Glutamatergic neuron (in vitro differentiated cells): ENCODE results near the gene DDI2. TPM values are rescaled to one million over a fixed set of nuclear protein-coding genes. Genes with fewer than 3 reads are reported as not detected.
A peak's percentile ranks its signal among the peaks of the same experiment; 100 is the strongest.

Experiments used
- DNase-seq: peaks from one replicate; pipeline ENCODE4 v3.0.0; 2022
- H3K27ac Mint-ChIP-seq: one replicate; pipeline ENCODE4 v1.8.0; 2020; ENCODE audit warnings: mild to moderate bottlenecking, mixed read lengths, inconsistent platforms; ENCODE audit not compliant: unreplicated experiment
- H3K27me3 Mint-ChIP-seq: one replicate; pipeline ENCODE4 v1.8.0; 2020; ENCODE audit warnings: mild to moderate bottlenecking, moderate library complexity, mixed read lengths, inconsistent platforms; ENCODE audit not compliant: unreplicated experiment
- H3K36me3 Mint-ChIP-seq: one replicate; pipeline ENCODE4 v1.8.0; 2020; ENCODE audit warnings: mild to moderate bottlenecking, mixed read lengths, inconsistent platforms; ENCODE audit not compliant: unreplicated experiment
- H3K4me1 Mint-ChIP-seq: one replicate; pipeline ENCODE4 v1.8.0; 2020; ENCODE audit warnings: mild to moderate bottlenecking, low read depth, mixed read lengths, inconsistent platforms; ENCODE audit not compliant: unreplicated experiment
- H3K4me3 Mint-ChIP-seq: one replicate; pipeline ENCODE4 v1.8.0; 2020; ENCODE audit warnings: mild to moderate bottlenecking, mixed read lengths, inconsistent platforms; ENCODE audit not compliant: unreplicated experiment
- H3K9me3 Mint-ChIP-seq: one replicate; pipeline ENCODE4 v1.8.0; 2020; ENCODE audit warnings: mild to moderate bottlenecking, moderate library complexity, mixed read lengths, inconsistent platforms; ENCODE audit not compliant: unreplicated experiment
- CTCF ChIP-seq: fragments of 200-600 bp; sonication (generic); IDR thresholded peaks from one replicate; pipeline ENCODE4 v1.5.0; 2021; ENCODE audit not compliant: partially characterized antibody, unreplicated experiment
- total RNA-seq: library from RNA; stranded (reverse); fragmentation: NEBNext Ultra II Directional; extraction: Animal tissue kit (Norgen Biotek cat#: 25700); gene quantifications from one replicate; pipeline ENCODE4 v1.2.1, GENCODE V29; 2021; ENCODE audit not compliant: unreplicated experiment

The DDI2 gene
- total RNA-seq, 1 donor from 2014 or later, result 29.6 TPM

DNA sequence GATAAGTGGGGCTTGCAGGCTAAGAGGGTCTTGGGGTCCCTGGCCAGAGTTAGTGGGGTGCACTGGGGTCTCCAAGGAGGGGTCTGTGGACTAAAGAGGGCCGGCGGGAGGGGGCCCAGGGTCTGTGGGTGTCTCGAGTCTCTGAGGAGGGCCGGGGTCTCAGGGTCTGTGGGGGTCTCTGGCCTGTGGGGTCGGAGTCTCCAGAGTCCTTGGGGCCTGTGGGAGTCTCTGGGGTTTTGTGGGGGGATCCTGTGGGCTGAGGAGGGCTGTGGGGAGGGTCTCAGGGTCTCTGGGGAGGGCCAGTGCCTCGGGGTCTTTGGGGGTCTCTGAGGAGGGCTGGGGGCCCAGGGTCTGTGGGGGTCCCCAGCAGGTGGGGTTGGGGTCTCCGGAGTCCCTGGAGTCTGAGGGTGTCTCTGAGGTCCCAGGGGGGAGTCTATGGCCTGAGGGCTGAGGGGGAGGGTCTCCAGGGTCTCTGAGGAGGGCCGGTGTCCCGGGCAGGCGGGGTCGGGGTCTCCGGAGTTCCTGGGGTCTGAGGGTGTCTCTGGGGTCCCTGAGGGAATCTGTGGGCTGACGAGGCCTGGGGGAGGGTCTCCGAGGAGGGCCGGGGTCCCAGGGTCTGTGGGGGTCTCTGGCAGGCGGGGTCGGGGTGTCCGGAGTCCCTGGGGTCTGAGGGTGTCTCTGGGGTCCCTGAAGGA, 66.2 kb downstream of the DDI2 start:
- Mint-ChIP-seq H3K27ac (peak overlapping the region; percentile 17), H3K9me3 (peaks cover 4% of the 10 kb centered on the region), H3K4me1 (peaks cover 11% of the 10 kb centered on the region), H3K36me3 (no peaks in the 10 kb centered on the region), H3K4me3 (peak overlapping the region; percentile 79), H3K27me3 (peaks cover 9% of the 10 kb centered on the region)
- no peak for TF ChIP-seq CTCF
- no peak for DNase-seq

GRCh38 chr1:15684042-15684461, 66.8 kb downstream of the DDI2 start, which contains the start of gene PLEKHM2:
Gene PLEKHM2 (plus strand): TSS chr1:15684320. CDS start chr1:15684559, 239 bp downstream.
- DNase-seq, result peak; percentile 61
- Mint-ChIP-seq H3K4me1 (peaks cover 11% of the 10 kb centered on the region), H3K4me3 (peak within 1 kb of the TSS; percentile 92), H3K27me3 (peaks cover 9% of the 10 kb centered on the region), H3K36me3 (no peaks in the 10 kb centered on the region), H3K27ac (peak within 1 kb of the TSS; percentile 91), H3K9me3 (peaks cover 4% of the 10 kb centered on the region)
- no peak for TF ChIP-seq CTCF

DNA sequence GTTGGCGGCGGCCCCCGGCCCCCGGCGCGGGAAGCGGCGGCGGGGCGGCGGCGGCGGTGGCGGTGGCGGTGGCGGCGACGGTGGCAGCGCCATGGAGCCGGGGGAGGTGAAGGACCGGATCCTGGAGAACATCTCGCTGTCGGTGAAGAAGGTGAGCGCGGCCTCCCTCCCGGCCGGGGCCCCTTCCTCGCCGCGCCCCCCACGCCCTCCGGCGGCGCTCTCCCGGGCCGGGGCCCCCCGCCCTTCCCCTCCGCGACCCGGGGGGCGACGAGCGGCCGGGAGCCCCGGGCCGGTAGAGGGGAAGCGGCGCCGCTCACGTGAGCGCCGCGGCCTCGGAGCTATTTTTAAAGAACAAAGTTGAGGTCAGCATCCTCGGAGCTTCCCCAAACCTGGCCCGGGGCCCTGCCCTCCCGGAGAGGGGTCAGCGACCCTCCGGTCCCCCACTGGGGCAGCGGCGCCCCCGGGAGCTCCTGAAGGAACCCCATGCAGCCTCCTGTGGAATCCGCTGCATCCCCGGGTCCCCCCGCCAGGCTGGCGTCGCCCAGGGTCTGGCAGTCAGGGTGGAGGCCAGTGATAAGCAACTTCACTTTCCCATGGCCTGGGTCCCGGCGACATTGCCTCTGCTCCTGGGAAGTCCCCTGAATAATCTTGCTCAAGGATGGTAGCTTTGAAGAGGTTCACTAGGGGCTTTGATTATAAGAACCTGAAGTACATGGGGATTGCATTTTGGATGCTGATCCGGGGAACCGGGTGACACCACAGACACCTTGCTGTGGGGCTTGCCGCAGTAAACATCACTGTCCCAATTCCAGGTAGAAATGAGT, 67.4 kb downstream of the DDI2 start:
- no peak for TF ChIP-seq CTCF

GRCh38 chr1:15685820-15686219, 68.6 kb downstream of the DDI2 start:
- Mint-ChIP-seq H3K4me1 (peaks cover 15% of the 10 kb centered on the region), H3K4me3 (peak overlapping the region; percentile 92), H3K27ac (no peak overlapping the region), H3K9me3 (peaks cover 4% of the 10 kb centered on the region), H3K27me3 (peaks cover 9% of the 10 kb centered on the region), H3K36me3 (no peaks in the 10 kb centered on the region)
- no peak for TF ChIP-seq CTCF
- no peak for DNase-seq

More for the DNA sequence above, 67.4 kb downstream of the DDI2 start:
- no peaks in the 10 kb centered on the region for H3K36me3 Mint-ChIP-seq
- peaks cover 11% of the 10 kb centered on the region for H3K4me1 Mint-ChIP-seq
- H3K27me3 Mint-ChIP-seq, result peaks cover 9% of the 10 kb centered on the region
- DNase-seq, result peak; percentile 65
- H3K27ac Mint-ChIP-seq, result peak overlapping the region; percentile 91
- peaks cover 4% of the 10 kb centered on the region for H3K9me3 Mint-ChIP-seq
- peak overlapping the region; percentile 92 for H3K4me3 Mint-ChIP-seq

- no peak overlapping the region for H3K27ac Mint-ChIP-seq
- peaks cover 4% of the 10 kb centered on the region for H3K9me3 Mint-ChIP-seq
- DNase-seq, result no peak
- H3K4me1 Mint-ChIP-seq, result peaks cover 23% of the 10 kb centered on the region
- H3K4me3 Mint-ChIP-seq, result peak overlapping the region; percentile 20
- no peaks in the 10 kb centered on the region for H3K36me3 Mint-ChIP-seq
- peaks cover 10% of the 10 kb centered on the region for H3K27me3 Mint-ChIP-seq
- no peak for TF ChIP-seq CTCF
Measured at GRCh38 chr1:15687446-15687845, 70.2 kb downstream of the DDI2 start.
